CD4-positive, alpha-beta T cell treated with Interleukin-4 for 4 hours (primary cell): ENCODE data around the gene RUNX1.

ENCODE experiments used
- DNase-seq: peaks from one replicate; pipeline ENCODE4 v3.0.0-alpha.2; 2020

The RUNX1 gene

DNA sequence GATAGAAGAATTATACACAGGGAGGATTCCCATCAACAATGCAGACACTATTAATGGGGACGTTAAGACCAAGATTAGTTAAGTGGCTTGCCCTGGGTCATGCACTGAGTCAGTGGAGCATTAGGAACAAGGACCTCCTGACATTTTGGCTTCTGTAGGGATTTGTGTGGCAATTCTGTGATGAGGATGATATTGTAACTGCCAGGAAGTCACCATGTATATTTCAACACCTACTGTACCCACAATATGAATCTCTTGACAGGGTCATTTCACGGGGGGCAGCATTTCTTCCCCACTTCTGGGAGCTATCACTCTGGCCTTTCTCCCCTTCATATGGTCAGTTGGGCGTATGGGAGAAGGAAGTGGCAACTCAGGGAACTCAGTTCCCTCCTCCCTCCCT lies 134.9 kb downstream of the RUNX1 start:
- no peak for DNase-seq

DNA sequence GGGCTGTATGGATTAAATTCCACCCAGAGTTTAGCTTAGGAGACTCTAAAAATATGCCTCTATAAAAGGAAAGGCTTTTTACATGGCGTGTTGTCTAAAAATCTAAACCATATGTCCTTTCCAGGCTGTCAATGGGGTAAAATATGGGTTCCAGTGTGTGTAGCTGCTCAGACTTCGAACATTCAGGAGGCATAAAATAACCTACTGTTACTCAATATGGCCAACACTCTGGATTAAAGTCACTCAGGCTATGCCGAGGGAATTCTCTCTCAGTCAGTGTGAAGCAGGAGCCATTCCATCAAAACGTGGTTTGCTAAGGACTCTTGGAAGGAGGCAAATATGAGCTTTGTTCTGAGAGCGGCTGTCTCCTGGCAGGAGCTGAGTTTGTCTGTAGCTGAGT lies 135.3 kb downstream of the RUNX1 start:
- no peak for DNase-seq

DNA sequence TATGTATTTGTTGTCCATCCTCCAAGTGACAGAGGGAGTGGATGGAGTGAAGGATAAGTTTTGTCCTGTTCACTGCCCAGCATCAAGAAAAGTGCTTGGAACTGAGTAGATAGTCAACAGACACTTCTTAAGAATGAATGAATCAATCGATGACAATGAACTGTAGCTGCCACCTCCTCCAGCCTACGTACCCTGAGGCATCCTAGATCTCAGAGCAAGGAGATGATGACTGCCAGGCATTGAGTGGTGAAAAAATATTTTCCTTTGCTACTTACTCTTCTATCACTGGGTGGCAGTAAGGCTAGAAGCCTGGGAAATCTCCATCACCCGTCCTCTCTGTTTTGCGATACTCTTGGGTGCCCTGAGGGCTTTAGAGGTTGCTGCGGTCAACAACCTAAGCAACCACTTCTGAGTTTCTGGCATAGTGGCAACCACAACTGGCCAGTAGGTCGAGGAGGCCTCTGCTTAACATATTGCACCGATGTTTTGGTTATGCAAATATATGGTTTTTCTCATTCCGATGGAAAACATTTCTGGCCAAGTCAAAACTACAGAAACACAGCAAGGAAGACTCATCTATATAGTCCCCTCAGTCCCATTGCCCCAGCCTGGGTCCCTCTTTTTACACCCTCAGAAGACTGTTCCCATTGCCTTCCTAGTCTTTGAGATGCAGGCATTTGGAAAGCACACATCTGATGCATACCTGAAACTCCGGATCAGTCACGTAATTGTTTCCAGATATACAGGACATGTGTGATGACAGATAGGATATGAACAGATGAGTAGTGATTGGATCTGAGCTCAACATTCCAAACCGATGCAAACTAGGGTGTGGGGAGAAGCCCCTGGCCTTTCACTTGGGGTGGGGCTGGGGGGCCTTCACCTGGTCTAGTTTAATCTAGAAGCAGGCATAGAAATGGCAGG lies 136.8 kb downstream of the RUNX1 start:
- no peak for DNase-seq

DNA sequence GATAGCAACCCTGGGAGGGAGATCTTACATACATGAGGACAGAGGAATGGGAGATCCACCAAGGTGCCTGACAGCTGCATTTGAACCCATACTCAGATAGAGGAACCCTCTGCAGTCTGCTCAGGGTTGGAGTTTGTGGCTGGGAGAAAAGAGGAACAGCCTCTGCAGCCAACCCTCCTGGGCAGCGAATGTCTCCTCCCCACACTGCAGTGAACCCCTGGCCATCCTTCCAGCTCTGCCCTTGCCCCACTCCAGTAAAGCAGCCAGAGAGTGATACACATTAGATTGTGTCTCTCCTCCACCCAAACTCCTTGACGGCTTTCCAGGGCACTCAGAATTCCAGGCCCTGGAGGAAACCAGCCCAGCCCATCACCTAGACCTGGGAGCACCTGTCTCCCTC lies 137.7 kb downstream of the RUNX1 start:
- no peak for DNase-seq

DNA sequence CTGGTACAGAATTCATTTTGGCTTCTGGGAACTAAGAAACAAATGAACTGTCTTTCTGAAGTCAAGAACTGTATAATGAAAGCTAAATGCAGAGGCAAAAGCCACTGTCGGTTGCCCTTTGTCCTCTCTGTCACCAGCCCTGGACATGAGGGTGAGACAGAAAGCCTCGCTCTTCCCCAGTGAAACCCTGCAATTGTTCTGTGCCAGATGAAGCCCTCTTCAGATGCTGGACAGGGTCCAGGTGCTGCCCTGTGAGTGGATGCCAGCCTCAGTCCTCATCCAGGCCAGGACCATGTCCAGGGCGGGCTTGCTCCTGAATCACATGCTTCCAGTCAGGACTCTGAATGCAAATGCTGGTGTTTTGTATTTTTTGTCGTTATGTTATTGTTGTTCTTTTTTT lies 138.7 kb downstream of the RUNX1 start:
- no peak for DNase-seq

DNA sequence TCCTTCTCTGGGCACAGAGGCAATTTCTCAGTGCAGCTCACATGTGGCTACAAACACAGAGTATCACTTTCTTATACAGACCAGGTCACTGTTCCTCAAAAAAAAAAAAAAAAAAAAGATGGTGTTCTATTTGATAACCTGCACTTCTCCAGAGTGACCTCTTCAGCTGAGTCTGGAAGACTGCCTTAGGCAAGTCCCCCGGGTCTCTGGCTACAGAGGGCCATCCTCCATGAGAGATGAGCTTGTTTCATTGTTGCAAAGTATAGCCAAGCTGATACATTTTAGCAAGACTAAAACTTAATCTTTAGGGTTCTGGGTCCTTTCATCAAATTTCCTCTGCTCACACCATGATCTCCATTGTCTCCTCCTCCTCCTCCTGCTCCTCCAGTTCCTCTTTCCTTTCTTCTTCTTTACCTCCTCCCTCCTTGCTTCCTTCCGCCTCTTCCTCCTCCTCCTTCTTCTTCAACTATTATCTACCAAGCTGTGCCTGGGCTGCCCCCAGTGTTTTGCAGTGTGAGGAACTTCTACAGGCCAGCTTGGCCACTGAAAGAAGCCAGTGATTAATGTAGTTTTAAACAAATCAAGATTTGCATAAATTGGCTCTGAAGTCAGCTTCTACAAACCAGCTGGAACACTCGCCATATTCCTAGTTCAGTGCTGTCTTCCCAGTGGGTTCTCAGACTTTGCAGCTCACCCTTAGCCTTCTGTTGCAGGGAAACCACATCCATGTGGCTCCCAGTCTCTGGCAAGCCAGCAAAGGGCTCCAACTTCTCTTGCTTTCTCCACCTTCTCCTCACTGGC lies 139.4 kb downstream of the RUNX1 start:
- DNase-seq, result no peak

DNA sequence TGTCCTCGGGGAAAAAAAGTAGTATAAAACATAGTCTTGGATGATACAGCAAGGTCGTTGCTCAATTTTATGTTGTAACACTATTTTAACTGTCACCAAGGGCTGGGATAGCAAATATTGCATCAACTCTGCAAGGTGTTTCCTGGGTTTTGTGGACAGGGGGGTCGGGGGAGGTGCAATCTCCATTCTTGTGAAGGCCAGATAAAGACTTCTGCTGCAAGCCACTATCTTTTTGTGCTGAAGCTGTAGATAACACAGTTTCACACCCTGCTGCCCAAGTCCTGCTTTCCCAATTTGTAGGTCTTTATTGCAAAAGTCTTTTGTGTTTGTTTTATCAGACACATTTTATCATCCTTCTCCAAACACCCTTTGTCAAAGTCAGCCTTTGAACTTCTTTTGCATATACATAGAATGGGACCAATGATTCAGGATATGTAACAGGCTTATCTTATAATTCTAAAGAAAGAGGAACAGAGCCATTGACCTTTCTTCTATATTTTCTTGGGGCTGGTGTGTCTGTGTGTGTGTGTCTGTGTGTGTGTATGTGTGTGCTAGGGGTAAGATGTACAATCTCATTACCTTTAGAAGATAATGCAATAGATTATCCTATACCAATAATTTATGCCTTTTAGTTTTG lies 140.6 kb downstream of the RUNX1 start:
- no peak for DNase-seq

DNA sequence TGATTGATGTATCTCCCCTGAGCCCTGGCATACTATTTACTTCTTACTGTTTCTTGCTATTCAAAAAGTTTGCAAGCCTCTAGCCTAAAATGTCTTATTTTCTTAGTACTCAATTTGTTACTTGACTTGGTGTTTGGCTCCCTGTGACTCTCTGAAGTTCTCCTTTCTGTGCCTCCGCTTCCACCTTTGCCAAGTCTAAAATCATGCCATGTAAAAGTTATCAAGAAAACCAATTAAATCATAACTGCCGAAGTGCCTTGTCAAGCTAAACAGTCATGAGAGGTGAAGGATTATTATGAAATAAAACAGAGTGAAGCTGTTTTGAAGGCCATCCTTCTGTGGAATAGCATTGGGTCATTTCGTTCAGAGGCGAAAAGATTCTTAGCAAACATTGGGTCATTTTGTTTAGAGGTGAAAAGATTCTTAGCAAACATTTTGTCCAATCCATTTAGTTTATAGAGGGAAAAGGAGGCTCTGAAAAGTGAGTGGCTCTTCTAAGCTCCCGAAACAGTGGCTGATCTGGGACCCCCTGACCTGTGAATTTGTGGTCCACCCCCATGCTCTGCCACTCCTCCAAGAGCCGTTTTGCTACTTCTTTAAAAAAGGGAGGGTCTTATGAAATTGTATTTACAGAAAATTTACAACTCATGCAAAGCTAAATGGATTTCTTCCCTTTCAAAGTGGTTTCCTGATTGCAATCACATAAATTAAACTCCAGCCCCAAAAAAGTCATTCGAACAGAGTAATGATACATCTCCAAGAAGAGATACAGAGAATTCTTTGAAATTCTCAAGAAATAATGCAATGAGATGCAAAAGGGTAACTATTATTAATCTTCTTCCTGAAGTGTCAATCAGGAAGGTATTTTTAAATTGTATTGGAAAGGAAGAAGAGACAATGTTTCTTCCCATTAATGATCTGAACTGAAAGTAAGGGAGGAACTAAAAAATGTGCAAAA lies 141.4 kb downstream of the RUNX1 start:
- no peak for DNase-seq

DNA sequence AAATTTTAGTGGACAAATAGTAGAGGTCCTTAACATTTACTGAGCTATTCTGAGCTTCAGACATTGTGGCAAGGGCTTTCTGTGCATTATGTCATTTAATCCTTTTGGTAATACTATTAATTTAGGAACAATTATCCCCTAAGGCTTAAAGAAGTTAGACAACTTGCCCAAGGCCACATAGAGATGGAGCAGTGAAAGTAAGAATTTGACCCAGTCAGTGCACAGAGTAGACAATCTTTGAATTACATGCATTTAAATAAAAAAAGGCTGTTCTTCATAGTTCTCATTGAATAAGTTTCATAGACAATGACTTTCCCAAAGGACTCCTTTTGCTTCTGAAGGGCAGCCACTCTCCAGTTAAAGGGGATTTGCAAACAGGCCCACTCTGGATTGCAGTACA lies 142.7 kb downstream of the RUNX1 start:
- no peak for DNase-seq

DNA sequence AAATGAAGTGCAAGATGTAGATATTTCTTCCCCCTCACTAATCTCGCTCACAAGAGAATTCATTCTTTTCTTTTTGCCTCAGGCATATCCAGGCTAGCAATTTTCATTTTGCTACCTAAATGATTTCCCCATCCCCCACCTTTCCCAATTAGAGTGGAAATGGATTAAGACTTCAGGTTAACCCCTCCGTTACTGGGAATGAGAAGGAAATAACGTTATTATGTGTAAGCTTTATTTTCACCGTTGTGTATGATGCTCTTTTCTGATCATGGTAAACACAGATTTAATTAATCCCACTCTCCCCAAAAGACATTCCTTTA lies 143.9 kb downstream of the RUNX1 start:
- DNase-seq, result no peak

DNA sequence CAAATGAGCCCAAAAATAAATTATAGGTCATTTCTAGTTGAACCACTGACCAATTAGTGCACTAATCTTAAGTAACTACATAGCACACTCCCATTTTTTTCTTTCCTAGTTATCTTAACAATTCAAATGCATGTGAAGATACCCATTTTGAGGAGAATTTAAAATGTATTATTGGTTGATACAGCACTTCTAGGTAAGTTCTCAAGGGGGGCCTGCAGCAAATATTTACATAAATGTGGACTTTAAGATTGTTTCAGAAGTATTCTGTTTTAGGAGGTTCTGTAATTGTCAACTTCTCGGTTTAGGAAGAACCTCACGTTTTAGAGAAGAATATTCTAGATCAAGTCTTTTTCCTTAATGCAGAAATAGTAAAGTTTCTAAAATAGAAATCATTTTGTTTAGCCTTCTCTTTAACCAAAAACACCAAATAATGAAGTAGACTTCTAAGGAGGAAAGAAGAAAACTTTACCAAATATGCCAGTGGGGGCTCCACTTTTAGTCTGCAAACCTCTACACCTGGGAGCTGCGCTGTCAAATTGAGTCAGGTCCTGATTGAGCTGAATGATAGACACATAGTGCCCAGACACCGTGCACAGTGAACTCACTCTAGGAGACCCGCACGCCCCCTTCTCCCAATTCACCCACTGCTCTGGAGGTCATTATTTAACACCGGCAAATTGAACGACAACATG lies 144.4 kb downstream of the RUNX1 start:
- no peak for DNase-seq

DNA sequence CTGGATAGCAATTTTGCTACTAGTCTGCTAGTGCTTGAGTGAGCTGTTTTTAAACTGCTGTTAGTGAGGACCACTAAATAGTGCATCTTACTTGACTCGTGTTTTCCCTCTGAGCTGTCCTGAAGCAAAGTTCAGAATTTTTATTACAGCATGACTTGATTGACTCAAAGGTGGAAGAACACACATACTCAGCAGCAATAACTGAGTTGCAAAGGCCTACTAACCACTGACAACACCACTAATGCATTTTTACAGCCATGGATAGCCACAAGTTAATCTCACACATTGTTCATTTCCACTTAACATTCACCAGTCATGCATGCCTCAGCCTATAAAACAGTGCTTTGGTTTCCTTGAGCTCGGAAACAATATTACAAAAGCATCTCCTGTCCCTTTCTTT lies 148.7 kb downstream of the RUNX1 start:
- DNase-seq, result no peak

DNA sequence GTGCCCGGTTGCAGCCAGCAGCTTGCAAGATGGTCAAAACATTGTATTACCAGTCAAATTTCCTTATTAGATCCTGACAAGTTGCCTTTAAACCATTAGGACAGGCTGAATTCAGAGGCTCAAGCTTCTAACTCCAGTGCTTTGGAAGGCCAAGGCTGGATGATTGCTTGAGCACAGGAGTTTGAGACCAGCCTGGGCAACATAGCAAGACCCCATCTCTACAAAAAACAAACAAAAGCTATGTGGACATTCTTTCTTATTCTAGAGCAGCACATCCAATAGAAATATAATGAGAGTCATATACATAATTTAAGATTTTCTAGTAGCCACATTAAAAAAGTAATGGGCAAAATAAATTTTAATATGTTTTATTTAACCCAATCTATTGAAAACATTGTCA lies 149.3 kb downstream of the RUNX1 start:
- DNase-seq, result no peak

DNA sequence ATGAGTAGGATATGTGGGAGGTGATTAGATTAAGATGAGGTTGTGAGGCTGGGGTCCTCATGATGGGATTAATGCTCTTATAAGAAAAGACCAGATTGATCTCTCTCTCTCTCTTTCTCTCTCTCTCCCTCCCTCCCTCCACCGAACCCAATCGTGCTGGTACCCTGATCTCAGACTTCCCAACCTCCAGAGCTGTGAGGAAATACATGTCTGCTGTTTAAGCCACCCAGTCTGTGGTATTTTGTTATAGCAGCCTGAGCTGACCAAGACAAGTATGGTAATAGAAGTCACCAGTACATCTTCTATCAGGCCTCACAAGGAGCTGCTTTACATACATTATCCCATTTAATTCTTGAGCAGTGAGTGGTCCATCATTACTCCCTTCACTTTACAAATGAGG lies 149.8 kb downstream of the RUNX1 start:
- no peak for DNase-seq

DNA sequence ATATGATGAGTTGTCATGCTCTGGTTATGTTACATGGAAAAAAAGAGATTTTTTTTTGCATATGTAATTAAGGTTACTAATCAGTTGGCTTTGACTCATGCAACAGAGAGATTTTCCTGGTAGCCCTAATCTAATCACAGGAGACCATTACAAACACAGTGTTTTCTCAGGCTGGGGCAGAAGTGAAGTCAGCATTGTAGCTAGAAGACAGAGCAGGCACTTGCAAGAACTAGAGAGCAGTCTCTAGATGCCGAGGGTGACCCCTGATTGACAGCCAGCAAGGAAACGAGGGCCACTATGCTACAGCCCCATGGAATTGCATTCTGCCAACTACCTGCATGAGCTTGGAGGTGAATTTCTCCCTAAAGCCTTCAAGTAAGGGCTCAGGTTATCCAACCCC lies 151.3 kb downstream of the RUNX1 start:
- DNase-seq, result no peak

DNA sequence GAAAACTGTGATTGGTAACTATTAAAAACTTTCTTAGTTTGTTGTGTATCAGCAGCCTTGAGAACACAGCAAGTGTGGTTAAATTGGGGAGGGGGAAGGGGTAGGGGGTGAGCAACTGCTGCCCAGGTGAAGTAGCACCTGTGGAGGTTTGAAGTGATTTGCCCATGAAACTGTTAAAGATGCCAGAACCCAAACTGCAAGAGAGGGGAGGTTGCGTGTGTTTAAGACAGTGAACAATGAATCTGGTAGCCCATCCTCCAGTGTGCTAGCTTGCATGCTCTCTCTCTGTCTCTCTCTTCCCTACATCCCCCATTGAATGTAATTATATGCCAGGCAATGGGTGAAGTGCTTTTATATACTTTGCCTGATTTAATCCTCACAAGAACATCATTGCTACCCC lies 154.7 kb downstream of the RUNX1 start:
- DNase-seq, result no peak

DNA sequence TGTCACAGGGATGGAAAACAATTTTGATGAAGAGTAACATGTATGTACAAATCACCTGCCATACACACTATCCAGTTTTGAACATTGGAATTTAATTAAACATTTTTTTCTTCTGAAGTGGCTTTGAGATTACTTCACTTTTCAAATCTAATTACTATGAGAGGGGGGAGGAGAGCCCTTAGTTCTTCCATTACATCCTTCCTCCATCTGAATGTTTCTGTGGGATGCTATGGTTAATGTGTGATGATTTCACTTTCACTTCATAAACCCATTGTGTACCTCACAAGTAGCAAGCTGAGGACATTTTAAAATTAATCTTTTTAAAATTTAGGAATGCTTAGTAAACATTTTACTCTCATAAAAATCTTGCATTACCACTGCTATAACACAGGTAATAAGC lies 156.9 kb downstream of the RUNX1 start:
- DNase-seq, result peak; percentile 34

DNA sequence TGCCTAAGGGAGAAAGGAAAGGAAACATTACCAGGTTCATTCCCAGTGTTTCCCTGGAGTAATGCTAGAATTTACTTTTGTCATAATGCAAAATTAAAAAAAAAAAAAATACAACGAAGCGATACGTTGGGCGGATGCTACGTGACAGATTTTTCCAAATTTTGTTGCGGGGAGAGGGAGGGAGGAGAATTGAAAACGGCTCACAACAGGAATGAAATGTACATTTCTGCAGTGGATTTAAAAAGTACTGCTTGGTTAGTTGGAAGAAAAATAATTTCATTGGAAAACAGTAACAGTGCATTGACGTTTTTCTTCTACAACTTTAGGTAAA lies 157.5 kb downstream of the RUNX1 start:
- no peak for DNase-seq

DNA sequence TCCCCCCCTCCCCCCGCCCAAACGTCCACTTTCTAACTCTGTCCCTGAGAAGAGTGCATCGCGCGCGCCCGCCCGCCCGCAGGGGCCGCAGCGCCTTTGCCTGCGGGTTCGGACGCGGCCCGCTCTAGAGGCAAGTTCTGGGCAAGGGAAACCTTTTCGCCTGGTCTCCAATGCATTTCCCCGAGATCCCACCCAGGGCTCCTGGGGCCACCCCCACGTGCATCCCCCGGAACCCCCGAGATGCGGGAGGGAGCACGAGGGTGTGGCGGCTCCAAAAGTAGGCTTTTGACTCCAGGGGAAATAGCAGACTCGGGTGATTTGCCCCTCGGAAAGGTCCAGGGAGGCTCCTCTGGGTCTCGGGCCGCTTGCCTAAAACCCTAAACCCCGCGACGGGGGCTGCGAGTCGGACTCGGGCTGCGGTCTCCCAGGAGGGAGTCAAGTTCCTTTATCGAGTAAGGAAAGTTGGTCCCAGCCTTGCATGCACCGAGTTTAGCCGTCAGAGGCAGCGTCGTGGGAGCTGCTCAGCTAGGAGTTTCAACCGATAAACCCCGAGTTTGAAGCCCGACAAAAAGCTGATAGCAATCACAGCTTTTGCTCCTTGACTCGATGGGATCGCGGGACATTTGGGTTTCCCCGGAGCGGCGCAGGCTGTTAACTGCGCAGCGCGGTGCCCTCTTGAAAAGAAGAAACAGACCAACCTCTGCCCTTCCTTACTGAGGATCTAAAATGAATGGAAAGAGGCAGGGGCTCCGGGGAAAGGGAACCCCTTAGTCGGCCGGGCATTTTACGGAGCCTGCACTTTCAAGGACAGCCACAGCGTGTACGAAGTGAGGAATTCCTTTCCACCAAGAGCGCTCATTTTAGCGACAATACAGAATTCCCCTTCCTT lies 158.1 kb downstream of the RUNX1 start:
- no peak for DNase-seq

DNA sequence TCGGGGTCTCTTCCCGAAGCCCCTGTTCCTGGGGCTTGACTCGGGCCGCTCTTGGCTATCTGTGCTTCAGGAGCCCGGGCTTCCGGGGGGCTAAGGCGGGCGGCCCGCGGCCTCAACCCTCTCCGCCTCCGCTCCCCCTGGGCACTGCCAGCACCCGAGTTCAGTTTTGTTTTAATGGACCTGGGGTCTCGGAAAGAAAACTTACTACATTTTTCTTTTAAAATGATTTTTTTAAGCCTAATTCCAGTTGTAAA lies 158.7 kb downstream of the RUNX1 start:
- DNase-seq, result no peak

DNA sequence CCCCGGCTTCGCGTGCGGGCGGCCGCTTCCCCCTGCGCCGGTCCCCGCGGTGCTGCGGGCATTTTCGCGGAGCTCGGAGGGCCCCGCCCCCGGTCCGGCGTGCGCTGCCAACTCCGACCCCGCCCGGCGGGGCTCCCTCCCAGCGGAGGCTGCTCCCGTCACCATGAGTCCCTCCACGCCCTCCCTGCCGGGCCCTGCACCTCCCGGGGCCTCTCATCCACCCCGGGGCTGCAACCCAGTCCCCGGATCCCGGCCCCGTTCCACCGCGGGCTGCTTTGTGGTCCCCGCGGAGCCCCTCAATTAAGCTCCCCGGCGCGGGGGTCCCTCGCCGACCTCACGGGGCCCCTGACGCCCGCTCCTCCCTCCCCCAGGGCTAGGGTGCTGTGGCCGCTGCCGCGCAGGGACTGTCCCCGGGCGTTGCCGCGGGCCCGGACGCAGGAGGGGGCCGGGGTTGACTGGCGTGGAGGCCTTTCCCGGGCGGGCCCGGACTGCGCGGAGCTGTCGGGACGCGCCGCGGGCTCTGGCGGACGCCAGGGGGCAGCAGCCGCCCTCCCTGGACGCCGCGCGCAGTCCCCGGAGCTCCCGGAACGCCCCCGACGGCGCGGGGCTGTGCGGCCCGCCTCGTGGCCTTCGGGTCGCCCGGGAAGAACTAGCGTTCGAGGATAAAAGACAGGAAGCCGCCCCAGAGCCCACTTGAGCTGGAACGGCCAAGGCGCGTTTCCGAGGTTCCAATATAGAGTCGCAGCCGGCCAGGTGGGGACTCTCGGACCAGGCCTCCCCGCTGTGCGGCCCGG lies 159.2 kb downstream of the RUNX1 start:
- DNase-seq, result peak; percentile 66
